HepG2 (cell line): Measurements from ENCODE around the gene ALX4.

ENCODE experiments used
- CEBPB ChIP-seq: IDR thresholded peaks from 2 replicates; pipeline ENCODE4 v1.6.1; 2011; ENCODE audit warnings: low read depth, low read length, improper control_type of control experiment, borderline replicate concordance
- POLR2A ChIP-seq, 2 experiments: IDR thresholded peaks; 2 replicates each; pipeline ENCODE4 v1.6.1; 2011; ENCODE audit warnings: low read depth in 2 of 2, low read length in 2 of 2, mild to moderate bottlenecking in 1 of 2, moderate library complexity in 1 of 2; ENCODE audit not compliant: insufficient read depth in 1 of 2

DNA sequence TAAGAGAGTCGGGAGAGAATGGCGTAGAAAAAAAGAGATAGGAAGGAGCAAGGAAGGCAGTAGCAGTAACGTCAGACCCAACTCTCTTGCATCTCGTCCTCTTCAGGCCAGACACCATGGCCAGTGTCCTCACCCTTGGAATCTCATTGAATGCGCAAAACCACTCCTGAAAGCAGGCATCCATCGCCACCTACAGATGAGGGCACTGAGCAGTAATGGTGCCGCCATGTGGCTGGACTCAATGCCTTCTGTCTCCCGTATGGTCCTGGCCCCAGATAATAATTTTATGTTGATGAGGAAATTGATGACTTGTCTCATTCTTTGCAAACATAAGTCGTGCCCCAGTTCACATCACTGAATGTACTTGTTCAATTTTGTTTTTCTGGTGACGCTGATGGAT, 17.8 kb upstream of the ALX4 start:
- TF ChIP-seq POLR2A (IDR thresholded peaks at IDR 0.05; ENCODE audit: insufficient read depth in 1 of 2, low read depth in 2 of 2, low read length in 2 of 2) (no peak), CEBPB (no peak)
